GM23248 (cell line): ENCODE results near the gene SLC43A1. TPM values are rescaled to one million over a fixed set of nuclear protein-coding genes. Genes with fewer than 3 reads are reported as not detected.
A peak's percentile ranks its signal among the peaks of the same experiment; 100 is the strongest.

Experiments
- DNase-seq: peaks from one replicate; pipeline ENCODE4 v3.0.0-alpha.2; 2015
- H2AFZ ChIP-seq: fragments of 200-600 bp; sonication (generic); 2 replicates; pipeline ENCODE4 v1.6.1; 2016; ENCODE audit warnings: antibody characterized with exemption
- H3F3A ChIP-seq: fragments of 200-600 bp; sonication (generic); 2 replicates; pipeline ENCODE4 v1.6.1; 2016; ENCODE audit warnings: mild to moderate bottlenecking, antibody characterized with exemption, mixed run types; ENCODE audit not compliant: insufficient read depth
- H3K27ac ChIP-seq: fragments of 200-600 bp; sonication (generic); 2 replicates; pipeline ENCODE4 v1.5.1; 2016; ENCODE audit warnings: mild to moderate bottlenecking
- H3K27me3 ChIP-seq: fragments of 200-600 bp; sonication (generic); replicated peaks from 2 replicates; pipeline ENCODE4 v1.6.1; 2016; ENCODE audit warnings: mild to moderate bottlenecking; ENCODE audit not compliant: insufficient read depth
- H3K36me3 ChIP-seq: fragments of 200-600 bp; sonication (generic); 2 replicates; pipeline ENCODE4 v1.6.1; 2016; ENCODE audit warnings: low read depth, mild to moderate bottlenecking
- H3K4me1 ChIP-seq: fragments of 200-600 bp; sonication (generic); 2 replicates; pipeline ENCODE4 v1.6.1; 2016; ENCODE audit warnings: mild to moderate bottlenecking; ENCODE audit not compliant: insufficient read depth
- H3K4me2 ChIP-seq: fragments of 200-600 bp; sonication (generic); one replicate; pipeline ENCODE4 v1.6.1; 2016; ENCODE audit warnings: mild to moderate bottlenecking; ENCODE audit not compliant: unreplicated experiment
- H3K4me3 ChIP-seq: fragments of 200-600 bp; sonication (generic); 2 replicates; pipeline ENCODE4 v1.5.1; 2016; ENCODE audit warnings: mild to moderate bottlenecking
- H3K79me2 ChIP-seq: fragments of 200-600 bp; sonication (generic); 2 replicates; pipeline ENCODE4 v1.6.1; 2016; ENCODE audit warnings: mild to moderate bottlenecking; ENCODE audit not compliant: insufficient read depth
- H3K9ac ChIP-seq: fragments of 200-600 bp; sonication (generic); 2 replicates; pipeline ENCODE4 v1.6.1; 2016; ENCODE audit warnings: mild to moderate bottlenecking
- H3K9me2 ChIP-seq: fragments of 200-600 bp; sonication (generic); 2 replicates; pipeline ENCODE4 v1.6.1; 2016; ENCODE audit warnings: mixed run types, mild to moderate bottlenecking, moderate library complexity; ENCODE audit not compliant: insufficient read depth
- H3K9me3 ChIP-seq: fragments of 200-600 bp; sonication (generic); one replicate; pipeline ENCODE4 v1.6.1; 2017; ENCODE audit warnings: low read depth
- H4K20me1 ChIP-seq: fragments of 200-600 bp; sonication (generic); 2 replicates; pipeline ENCODE4 v1.6.0; 2016; ENCODE audit not compliant: insufficient read depth
- EZH2 ChIP-seq: fragments of 200-600 bp; sonication (generic); IDR thresholded peaks from 2 replicates; pipeline ENCODE4 v1.6.1; 2018; ENCODE audit warnings: antibody characterized with exemption, mild to moderate bottlenecking; ENCODE audit not compliant: insufficient read depth, poor library complexity, severe bottlenecking
- EZH2phosphoT487 ChIP-seq: fragments of 200-600 bp; sonication (generic); IDR thresholded peaks from 2 replicates; pipeline ENCODE4 v1.6.1; 2018; ENCODE audit warnings: antibody characterized with exemption, moderate library complexity, mild to moderate bottlenecking, low read depth; ENCODE audit not compliant: insufficient read depth
- WGBS, 2 experiments: methylation state at CpG; one replicate each; pipeline ENCODE4 v1.1.6; 2015 to 2017; ENCODE audit warnings: low lambda C conversion rate in 2 of 2, low coverage in 1 of 2; ENCODE audit errors: missing lambda C conversion rate in 2 of 2; 5-methylcytosine and 5-hydroxymethylcytosine counted together
- in situ Hi-C: fragments of 300-500 bp; cut with MboI; formaldehyde crosslinking; loops from 2 replicates; pipeline ENCODE4 v1.15.0; 2020
- polyA plus RNA-seq: library from polyadenylated mRNA; unstranded; fragments of >200 nt; fragmentation: Nextera tagmentation; extraction: Ambion mirVana; gene quantifications from 2 replicates; pipeline ENCODE4 v1.2.1, GENCODE V29; 2016
- small RNA-seq: library from RNA; depleted of rRNA; stranded (forward); fragments of <200 nt; gene quantifications from one replicate; pipeline ENCODE3, GENCODE V24; 2014; ENCODE audit warnings: low read depth, low replicate concordance
- total RNA-seq: library from RNA; depleted of rRNA; stranded (reverse); fragments of >200 nt; shearing (Covaris generic); gene quantifications from 2 replicates; pipeline ENCODE4 v1.2.3, GENCODE V29; 2014; rRNA removed

Gene SLC43A1
- total and polyA plus RNA-seq, 2 experiments from 2014 or later = 7.1 to 9.3 TPM

GRCh38 chr11:57436031-57436430 lies 79.5 kb downstream of the SLC43A1 start:
- DNase-seq = no peak
- no peaks in the 10 kb centered on the region for H3K9me3 ChIP-seq
- no peaks in the 10 kb centered on the region for H3K79me2 ChIP-seq
- peaks cover 33% of the 10 kb centered on the region for H3K4me1 ChIP-seq
- H3K27ac ChIP-seq = no peak overlapping the region
- no peaks in the 10 kb centered on the region for H3K27me3 ChIP-seq
- H2AFZ ChIP-seq = no peak overlapping the region
- no peak overlapping the region for H3K4me3 ChIP-seq
- peaks cover 25% of the 10 kb centered on the region for H3F3A ChIP-seq
- in situ Hi-C loops = no loop called here
- no peak overlapping the region for H3K4me2 ChIP-seq
- TF ChIP-seq EZH2 (no peak), EZH2phosphoT487 (no peak)
- no peaks in the 10 kb centered on the region for H3K36me3 ChIP-seq
- H4K20me1 ChIP-seq = no peaks in the 10 kb centered on the region
- 86 to 89% methylated on average over 7 of the region's 7 CpGs for WGBS, 2 experiments
- H3K9me2 ChIP-seq = no peaks in the 10 kb centered on the region
- no peak overlapping the region for H3K9ac ChIP-seq

GRCh38 chr11:57434640-57435546 lies 80.6 kb downstream of the SLC43A1 start:
- no peak for TF ChIP-seq EZH2phosphoT487
- no peak for TF ChIP-seq EZH2
- H3K27ac ChIP-seq = peak overlapping the region; percentile 62

More at GRCh38 chr11:57434640-57435546, 80.6 kb downstream of the SLC43A1 start:
- peak overlapping the region; percentile 33 for H3K9ac ChIP-seq
- no peaks in the 10 kb centered on the region for H3K9me3 ChIP-seq
- H2AFZ ChIP-seq = no peak overlapping the region
- H3K27me3 ChIP-seq = no peaks in the 10 kb centered on the region
- 61 to 64% methylated on average over 15 of the region's 15 CpGs for WGBS, 2 experiments
- in situ Hi-C loops = no loop called here
- DNase-seq = peak; percentile 95
- H3F3A ChIP-seq = peaks cover 25% of the 10 kb centered on the region
- no peaks in the 10 kb centered on the region for H3K36me3 ChIP-seq
- no peaks in the 10 kb centered on the region for H3K9me2 ChIP-seq
- H3K4me3 ChIP-seq = no peak overlapping the region
- H3K79me2 ChIP-seq = no peaks in the 10 kb centered on the region
- H3K4me2 ChIP-seq = peak overlapping the region; percentile 67
- peaks cover 33% of the 10 kb centered on the region for H3K4me1 ChIP-seq
- H4K20me1 ChIP-seq = no peaks in the 10 kb centered on the region

Small RNA genes within 50 kb of the gene (small RNA-seq; reads per million reads assigned to genes)
- not detected for gene RN7SL605P
- gene RNA5SP341 = not detected

Other genes starting within 250 kb of the SLC43A1 start
- gene TNKS1BP1, start 190.8 kb downstream of the SLC43A1 start, total RNA-seq = 89.7 and 92.1 TPM in 2 replicates
- 88.2 and 88.8 TPM in 2 replicates for gene TNKS1BP1, start 190.8 kb downstream of the SLC43A1 start, polyA plus RNA-seq
- gene SSRP1, start 179.8 kb downstream of the SLC43A1 start, total RNA-seq = 69.2 and 76.2 TPM in 2 replicates
- gene SSRP1, start 179.8 kb downstream of the SLC43A1 start, polyA plus RNA-seq = 29.3 and 32.9 TPM in 2 replicates
- gene P2RX3, start 177.3 kb downstream of the SLC43A1 start, total RNA-seq = not detected in 2 replicates
- gene P2RX3, start 177.3 kb downstream of the SLC43A1 start, polyA plus RNA-seq = 0.10 TPM in 1 of 2 replicates, not detected in the other
- gene PRG3, start 134.6 kb downstream of the SLC43A1 start, total RNA-seq = not detected in 2 replicates
- not detected in 2 replicates for gene PRG3, start 134.6 kb downstream of the SLC43A1 start, polyA plus RNA-seq
- 0.51 and 2.2 TPM in 2 replicates for gene PRG2, start 125.1 kb downstream of the SLC43A1 start, total RNA-seq
- 2.6 and 2.8 TPM in 2 replicates for gene PRG2, start 125.1 kb downstream of the SLC43A1 start, polyA plus RNA-seq
- 23.2 and 57.7 TPM in 2 replicates for gene SLC43A3, start 88.6 kb downstream of the SLC43A1 start, total RNA-seq
- 33.3 and 33.4 TPM in 2 replicates for gene SLC43A3, start 88.6 kb downstream of the SLC43A1 start, polyA plus RNA-seq
- 0.32 TPM in 1 of 2 replicates, not detected in the other for gene RTN4RL2, start 55.2 kb downstream of the SLC43A1 start, total RNA-seq
- 0.80 and 1.1 TPM in 2 replicates for gene RTN4RL2, start 55.2 kb downstream of the SLC43A1 start, polyA plus RNA-seq
- gene TIMM10, start 15.1 kb upstream of the SLC43A1 start, total RNA-seq = 29.0 and 48.3 TPM in 2 replicates
- 73.4 and 78.3 TPM in 2 replicates for gene TIMM10, start 15.1 kb upstream of the SLC43A1 start, polyA plus RNA-seq
- not detected in 2 replicates for gene SMTNL1, start 21.9 kb upstream of the SLC43A1 start, total RNA-seq
- not detected in 2 replicates for gene SMTNL1, start 21.9 kb upstream of the SLC43A1 start, polyA plus RNA-seq
- gene UBE2L6, start 52.0 kb upstream of the SLC43A1 start, total RNA-seq = 32.8 and 41.5 TPM in 2 replicates
- gene UBE2L6, start 52.0 kb upstream of the SLC43A1 start, polyA plus RNA-seq = 74.0 and 75.9 TPM in 2 replicates
- 98.0 and 147 TPM in 2 replicates for gene SERPING1, start 82.0 kb upstream of the SLC43A1 start, total RNA-seq
- 319 and 327 TPM in 2 replicates for gene SERPING1, start 82.0 kb upstream of the SLC43A1 start, polyA plus RNA-seq
- gene YPEL4, start 134.2 kb upstream of the SLC43A1 start, total RNA-seq = 1.7 TPM in 1 of 2 replicates, not detected in the other
- gene YPEL4, start 134.2 kb upstream of the SLC43A1 start, polyA plus RNA-seq = 0.35 and 0.49 TPM in 2 replicates
- gene CLP1, start 142.1 kb upstream of the SLC43A1 start, total RNA-seq = 19.6 and 21.0 TPM in 2 replicates
- 16.2 and 16.4 TPM in 2 replicates for gene CLP1, start 142.1 kb upstream of the SLC43A1 start, polyA plus RNA-seq
- gene ZDHHC5, start 152.4 kb upstream of the SLC43A1 start, total RNA-seq = 43.6 and 52.5 TPM in 2 replicates
- gene ZDHHC5, start 152.4 kb upstream of the SLC43A1 start, polyA plus RNA-seq = 35.8 and 36.7 TPM in 2 replicates
- gene MED19, start 196.5 kb upstream of the SLC43A1 start, total RNA-seq = 17.7 and 33.4 TPM in 2 replicates
- gene MED19, start 196.5 kb upstream of the SLC43A1 start, polyA plus RNA-seq = 37.1 and 39.6 TPM in 2 replicates
- gene TMX2, start 196.9 kb upstream of the SLC43A1 start, total RNA-seq = 68.5 and 88.1 TPM in 2 replicates
- 101 and 105 TPM in 2 replicates for gene TMX2, start 196.9 kb upstream of the SLC43A1 start, polyA plus RNA-seq
- gene SELENOH, start 225.8 kb upstream of the SLC43A1 start, total RNA-seq = 96.6 and 123 TPM in 2 replicates
- 181 and 184 TPM in 2 replicates for gene SELENOH, start 225.8 kb upstream of the SLC43A1 start, polyA plus RNA-seq
- not detected in 2 replicates for gene BTBD18, start 236.1 kb upstream of the SLC43A1 start, total RNA-seq
- gene BTBD18, start 236.1 kb upstream of the SLC43A1 start, polyA plus RNA-seq = 0.10 TPM in 1 of 2 replicates, not detected in the other
- 94.2 and 101 TPM in 2 replicates for gene CTNND1, start 246.1 kb upstream of the SLC43A1 start, total RNA-seq
- gene CTNND1, start 246.1 kb upstream of the SLC43A1 start, polyA plus RNA-seq = 64.5 and 66.9 TPM in 2 replicates